Measurements from ENCODE around the gene DBF4B.
A peak's percentile ranks its signal among the peaks of the same experiment; 100 is the strongest.
"Not testable (repeated sequence)": the region's sequence is repeated elsewhere in the genome, so short reads cannot be mapped to it uniquely, and the experiment has no call there.

The DBF4B gene

DNA sequence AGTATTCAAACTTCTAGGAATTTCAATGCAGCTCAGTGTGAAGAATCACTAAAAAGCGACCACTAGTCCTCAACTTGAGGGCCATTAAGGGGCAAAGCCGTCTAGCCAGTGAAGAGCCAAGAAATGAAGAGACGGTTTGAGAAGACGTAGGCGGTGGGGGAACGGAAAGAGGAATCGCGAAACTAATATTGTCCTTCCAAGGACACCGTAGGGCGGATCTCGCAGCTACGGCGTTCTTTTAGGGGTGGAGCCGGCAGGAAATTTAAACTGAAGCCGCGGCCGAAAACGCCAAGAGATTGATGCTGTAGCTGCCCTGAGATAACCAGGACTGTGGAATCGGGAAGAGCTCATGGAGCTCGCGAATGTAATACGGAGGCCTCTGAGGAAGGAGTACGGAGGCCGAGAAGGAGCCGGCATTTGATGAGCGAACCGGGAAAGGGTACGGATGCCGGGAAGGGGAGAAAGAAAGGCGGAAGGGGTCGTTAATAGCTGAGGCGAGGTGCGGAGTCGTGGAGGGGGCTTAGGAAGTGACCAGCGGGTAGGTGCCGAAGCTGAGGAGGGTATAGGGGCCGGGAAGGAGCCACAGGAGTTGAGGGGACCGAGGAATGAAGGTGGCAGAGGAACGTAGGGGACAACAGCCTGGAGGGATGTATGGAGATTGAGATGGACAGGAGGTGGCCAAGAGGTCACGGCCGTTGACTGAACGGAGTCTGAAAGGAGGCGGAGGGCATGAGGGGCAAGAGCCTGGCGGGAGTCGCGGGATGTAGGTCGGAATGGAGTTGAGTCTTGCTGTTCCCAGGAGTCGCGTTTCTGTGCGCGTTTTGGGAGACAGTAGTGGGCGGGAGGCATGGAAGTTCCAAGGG lies at the start of gene DBF4B:
TSS of gene DBF4B (plus strand) at position 265 of the 863 bp plus-strand sequence. CDS start at position 421, 156 bp downstream.
- Histone ChIP-seq H3K9me3 (ENCODE audit: control insufficient read depth in 1 of 2, low read length in 2 of 2) (no peaks in the 10 kb centered on the region), H3K27me3 (ENCODE audit: control insufficient read depth in 1 of 2, insufficient read depth in 2 of 2, low read length in 2 of 2) (no peaks in the 10 kb centered on the region), H3K9ac (ENCODE audit: low read depth in 1 of 2, low read length in 2 of 2) (peak within 1 kb of the TSS; percentile 75 to 80), H3K27ac (ENCODE audit: low read depth, low read length) (peak within 1 kb of the TSS; percentile 35), H3K36me3 (ENCODE audit: control insufficient read depth in 1 of 2, insufficient read depth in 2 of 2, low read length in 2 of 2) (no peaks in the 10 kb centered on the region), H3K4me1 (ENCODE audit: control insufficient read depth in 1 of 2, insufficient read depth in 2 of 2, low read length in 2 of 2) (peaks cover 7 to 17% of the 10 kb centered on the region in 2 donors), H3K4me3 (ENCODE audit: low read depth in 1 of 2, low read length in 2 of 2) (peak within 1 kb of the TSS; percentile 97 to 99)

DNA sequence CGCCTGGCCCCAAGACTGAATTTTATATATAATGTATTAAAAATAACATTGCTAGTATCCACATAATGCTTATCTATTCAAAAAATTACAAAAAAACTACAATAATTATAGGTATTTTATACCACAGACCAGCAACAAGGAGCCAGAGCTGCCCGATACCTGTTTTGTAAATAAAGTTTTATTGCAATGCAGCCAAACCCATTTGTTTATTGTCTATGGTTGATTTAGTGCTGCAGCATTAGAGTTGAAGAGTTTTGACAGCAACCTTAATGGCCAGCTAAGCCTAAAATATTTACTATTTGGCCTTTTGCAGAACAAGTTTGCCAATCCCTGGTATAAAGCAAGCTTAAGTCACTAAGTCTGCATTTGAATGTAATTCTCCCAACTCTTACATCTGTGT lies 46.6 kb upstream of the DBF4B start:
- H3K27me3 ChIP-seq (ENCODE audit: control insufficient read depth in 1 of 2, insufficient read depth in 2 of 2, low read length in 2 of 2) = peaks cover 3 to 4% of the 10 kb centered on the region in 2 donors
- peaks cover 0 to 2% of the 10 kb centered on the region in 2 donors for H3K4me1 ChIP-seq (ENCODE audit: control insufficient read depth in 1 of 2, insufficient read depth in 2 of 2, low read length in 2 of 2)
- no peak overlapping the region for H3K27ac ChIP-seq (ENCODE audit: low read depth, low read length)
- H3K4me3 ChIP-seq (ENCODE audit: low read depth in 1 of 2, low read length in 2 of 2) = no peak overlapping the region
- no peaks in the 10 kb centered on the region for H3K9me3 ChIP-seq (ENCODE audit: control insufficient read depth in 1 of 2, low read length in 2 of 2)
- H3K9ac ChIP-seq (ENCODE audit: low read depth in 1 of 2, low read length in 2 of 2) = no peak overlapping the region
- no peaks in the 10 kb centered on the region for H3K36me3 ChIP-seq (ENCODE audit: control insufficient read depth in 1 of 2, insufficient read depth in 2 of 2, low read length in 2 of 2)

DNA sequence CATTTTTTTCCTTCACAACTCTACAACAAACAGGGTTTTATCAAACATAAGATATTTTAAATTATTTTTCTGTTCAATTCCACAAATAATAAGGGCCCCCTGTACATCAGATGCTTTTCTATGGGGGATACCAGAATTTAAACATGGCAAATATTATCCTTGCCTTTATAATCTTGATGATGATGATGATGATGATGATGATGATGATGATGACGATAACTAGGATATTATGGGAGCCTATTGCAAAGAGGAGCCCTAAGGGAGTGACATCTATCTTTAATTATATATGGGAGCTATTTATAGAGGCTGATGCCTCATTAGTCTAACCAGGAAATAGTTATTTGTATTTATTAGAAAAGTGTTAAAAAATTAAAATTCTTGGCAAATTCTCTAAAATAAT lies 45.4 kb upstream of the DBF4B start:
- Histone ChIP-seq H3K9me3 (ENCODE audit: control insufficient read depth in 1 of 2, low read length in 2 of 2) (no peaks in the 10 kb centered on the region), H3K27ac (ENCODE audit: low read depth, low read length) (no peak overlapping the region), H3K4me1 (ENCODE audit: control insufficient read depth in 1 of 2, insufficient read depth in 2 of 2, low read length in 2 of 2) (no peaks in the 10 kb centered on the region), H3K27me3 (ENCODE audit: control insufficient read depth in 1 of 2, insufficient read depth in 2 of 2, low read length in 2 of 2) (no peaks in the 10 kb centered on the region), H3K36me3 (ENCODE audit: control insufficient read depth in 1 of 2, insufficient read depth in 2 of 2, low read length in 2 of 2) (no peaks in the 10 kb centered on the region), H3K4me3 (ENCODE audit: low read depth in 1 of 2, low read length in 2 of 2) (no peak overlapping the region), H3K9ac (ENCODE audit: low read depth in 1 of 2, low read length in 2 of 2) (no peak overlapping the region)

DNA sequence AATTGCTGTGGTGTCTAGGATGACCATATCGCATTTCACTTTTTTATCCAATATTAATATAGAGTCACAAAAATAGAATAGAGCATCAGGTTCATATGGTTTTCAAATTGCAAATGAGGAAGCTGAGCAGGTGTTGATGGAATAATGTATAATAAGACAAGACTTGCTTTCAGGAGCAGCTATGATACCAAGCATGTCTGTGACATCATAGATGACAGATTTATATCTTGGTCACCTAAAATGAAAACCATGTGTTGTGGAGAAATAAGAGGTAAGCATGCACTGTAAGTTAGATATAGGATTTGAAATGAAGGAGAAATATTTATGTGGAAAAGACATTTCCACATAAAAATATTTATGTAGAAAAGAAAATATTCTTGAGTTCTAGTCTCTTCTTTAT lies 43.6 kb upstream of the DBF4B start:
- Histone ChIP-seq H3K36me3 (ENCODE audit: control insufficient read depth in 1 of 2, insufficient read depth in 2 of 2, low read length in 2 of 2) (no peaks in the 10 kb centered on the region), H3K9ac (ENCODE audit: low read depth in 1 of 2, low read length in 2 of 2) (no peak overlapping the region), H3K4me1 (ENCODE audit: control insufficient read depth in 1 of 2, insufficient read depth in 2 of 2, low read length in 2 of 2) (no peaks in the 10 kb centered on the region), H3K9me3 (ENCODE audit: control insufficient read depth in 1 of 2, low read length in 2 of 2) (no peaks in the 10 kb centered on the region), H3K4me3 (ENCODE audit: low read depth in 1 of 2, low read length in 2 of 2) (no peak overlapping the region), H3K27me3 (ENCODE audit: control insufficient read depth in 1 of 2, insufficient read depth in 2 of 2, low read length in 2 of 2) (no peaks in the 10 kb centered on the region), H3K27ac (ENCODE audit: low read depth, low read length) (no peak overlapping the region)

GRCh38 chr17:44666006-44666405 lies 42.5 kb upstream of the DBF4B start:
- H3K9me3 ChIP-seq (ENCODE audit: control insufficient read depth in 1 of 2, low read length in 2 of 2) = no peaks in the 10 kb centered on the region
- H3K27ac ChIP-seq (ENCODE audit: low read depth, low read length) = no peak overlapping the region
- H3K4me3 ChIP-seq (ENCODE audit: low read depth in 1 of 2, low read length in 2 of 2) = no peak overlapping the region
- H3K9ac ChIP-seq (ENCODE audit: low read depth in 1 of 2, low read length in 2 of 2) = no peak overlapping the region
- no peaks in the 10 kb centered on the region for H3K36me3 ChIP-seq (ENCODE audit: control insufficient read depth in 1 of 2, insufficient read depth in 2 of 2, low read length in 2 of 2)
- no peaks in the 10 kb centered on the region for H3K4me1 ChIP-seq (ENCODE audit: control insufficient read depth in 1 of 2, insufficient read depth in 2 of 2, low read length in 2 of 2)
- no peaks in the 10 kb centered on the region for H3K27me3 ChIP-seq (ENCODE audit: control insufficient read depth in 1 of 2, insufficient read depth in 2 of 2, low read length in 2 of 2)

DNA sequence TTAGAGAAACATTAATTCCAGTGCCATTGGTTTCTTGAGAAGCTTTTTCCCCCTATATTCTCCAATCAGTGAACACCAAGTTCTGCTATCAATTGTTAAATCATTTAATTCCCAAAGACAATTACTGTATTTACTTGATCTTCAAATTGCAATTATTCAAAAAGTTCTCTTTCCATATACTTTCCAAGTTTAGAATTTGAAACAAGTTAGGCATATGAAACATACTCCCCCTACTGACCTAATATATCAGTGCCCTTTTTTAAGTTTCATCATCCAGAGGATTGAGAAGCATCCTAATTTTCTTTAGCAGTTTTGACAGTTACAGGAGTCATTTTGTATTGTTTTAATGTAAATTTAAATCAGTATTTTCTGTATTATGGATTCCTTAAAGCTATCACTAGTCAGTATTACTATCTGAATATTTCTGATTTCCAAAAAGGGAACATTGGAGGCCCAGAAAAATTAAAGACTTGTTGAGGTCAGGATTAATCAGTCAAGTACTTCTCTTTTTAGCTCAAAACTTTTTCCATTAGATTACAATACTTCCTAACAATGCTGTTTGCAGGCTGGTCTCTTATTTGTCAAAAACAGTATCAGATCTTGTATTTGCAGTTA lies 35.9 kb upstream of the DBF4B start:
- Histone ChIP-seq H3K27me3 (ENCODE audit: control insufficient read depth in 1 of 2, insufficient read depth in 2 of 2, low read length in 2 of 2) (no peaks in the 10 kb centered on the region), H3K9me3 (ENCODE audit: control insufficient read depth in 1 of 2, low read length in 2 of 2) (no peaks in the 10 kb centered on the region), H3K27ac (ENCODE audit: low read depth, low read length) (no peak overlapping the region), H3K9ac (ENCODE audit: low read depth in 1 of 2, low read length in 2 of 2) (no peak overlapping the region), H3K4me1 (ENCODE audit: control insufficient read depth in 1 of 2, insufficient read depth in 2 of 2, low read length in 2 of 2) (no peaks in the 10 kb centered on the region), H3K36me3 (ENCODE audit: control insufficient read depth in 1 of 2, insufficient read depth in 2 of 2, low read length in 2 of 2) (no peaks in the 10 kb centered on the region), H3K4me3 (ENCODE audit: low read depth in 1 of 2, low read length in 2 of 2) (no peak overlapping the region)

DNA sequence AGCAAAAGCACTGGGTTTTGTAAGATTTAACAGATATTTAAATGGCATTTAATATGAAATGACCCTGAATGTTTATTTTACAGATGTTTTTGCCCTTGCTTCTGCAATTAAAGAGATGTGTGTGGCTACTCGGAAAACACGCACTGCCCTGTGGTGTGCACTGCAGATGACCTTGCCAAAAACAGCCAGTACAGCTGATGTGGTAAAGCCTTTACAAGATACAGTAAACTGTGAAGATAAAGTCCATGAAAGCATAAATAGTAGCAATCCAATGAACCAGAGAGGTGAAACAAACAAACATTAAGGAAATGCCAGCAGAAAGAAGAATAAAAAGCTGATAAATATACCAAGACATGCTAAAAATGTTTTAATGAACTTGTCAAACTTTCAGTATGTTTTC lies 34.6 kb upstream of the DBF4B start:
- Histone ChIP-seq H3K9me3 (ENCODE audit: control insufficient read depth in 1 of 2, low read length in 2 of 2) (no peaks in the 10 kb centered on the region), H3K9ac (ENCODE audit: low read depth in 1 of 2, low read length in 2 of 2) (no peak overlapping the region), H3K27ac (ENCODE audit: low read depth, low read length) (no peak overlapping the region), H3K4me3 (ENCODE audit: low read depth in 1 of 2, low read length in 2 of 2) (no peak overlapping the region), H3K27me3 (ENCODE audit: control insufficient read depth in 1 of 2, insufficient read depth in 2 of 2, low read length in 2 of 2) (no peaks in the 10 kb centered on the region), H3K36me3 (ENCODE audit: control insufficient read depth in 1 of 2, insufficient read depth in 2 of 2, low read length in 2 of 2) (peaks cover 6 to 9% of the 10 kb centered on the region in 2 donors), H3K4me1 (ENCODE audit: control insufficient read depth in 1 of 2, insufficient read depth in 2 of 2, low read length in 2 of 2) (no peaks in the 10 kb centered on the region)

DNA sequence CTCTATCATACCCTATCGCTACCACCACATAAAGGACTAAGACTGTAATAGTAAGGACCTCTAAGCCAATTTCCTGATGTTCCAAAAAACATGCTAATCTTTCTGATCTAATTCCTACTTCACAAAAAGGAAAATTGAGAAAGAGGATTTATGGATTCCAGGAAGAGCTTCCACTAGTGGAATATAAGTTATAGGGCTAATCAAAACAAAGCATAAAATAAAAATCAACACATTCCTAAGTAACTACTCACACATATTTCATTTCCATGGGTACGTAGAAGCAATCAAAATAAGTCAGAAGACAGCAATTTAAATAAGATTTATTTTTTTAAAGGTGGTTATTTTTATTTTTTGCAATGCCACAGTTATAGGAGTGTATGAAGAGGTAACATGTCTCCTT lies 31.3 kb upstream of the DBF4B start:
- Histone ChIP-seq H3K4me1 (ENCODE audit: control insufficient read depth in 1 of 2, insufficient read depth in 2 of 2, low read length in 2 of 2) (no peaks in the 10 kb centered on the region), H3K27me3 (ENCODE audit: control insufficient read depth in 1 of 2, insufficient read depth in 2 of 2, low read length in 2 of 2) (no peaks in the 10 kb centered on the region), H3K27ac (ENCODE audit: low read depth, low read length) (no peak overlapping the region), H3K4me3 (ENCODE audit: low read depth in 1 of 2, low read length in 2 of 2) (no peak overlapping the region), H3K9ac (ENCODE audit: low read depth in 1 of 2, low read length in 2 of 2) (no peak overlapping the region), H3K9me3 (ENCODE audit: control insufficient read depth in 1 of 2, low read length in 2 of 2) (no peaks in the 10 kb centered on the region), H3K36me3 (ENCODE audit: control insufficient read depth in 1 of 2, insufficient read depth in 2 of 2, low read length in 2 of 2) (peaks cover 11 to 29% of the 10 kb centered on the region in 2 donors)

GRCh38 chr17:44683303-44683702 lies 25.2 kb upstream of the DBF4B start:
- H3K36me3 ChIP-seq (ENCODE audit: control insufficient read depth in 1 of 2, insufficient read depth in 2 of 2, low read length in 2 of 2) = peaks cover 11 to 44% of the 10 kb centered on the region in 2 donors
- H3K9me3 ChIP-seq (ENCODE audit: control insufficient read depth in 1 of 2, low read length in 2 of 2); H3K27ac ChIP-seq (ENCODE audit: low read depth, low read length); H3K27me3 ChIP-seq (ENCODE audit: control insufficient read depth in 1 of 2, insufficient read depth in 2 of 2, low read length in 2 of 2); H3K4me3 ChIP-seq (ENCODE audit: low read depth in 1 of 2, low read length in 2 of 2); H3K4me1 ChIP-seq (ENCODE audit: control insufficient read depth in 1 of 2, insufficient read depth in 2 of 2, low read length in 2 of 2); H3K9ac ChIP-seq (ENCODE audit: low read depth in 1 of 2, low read length in 2 of 2): not testable (repeated sequence)

DNA sequence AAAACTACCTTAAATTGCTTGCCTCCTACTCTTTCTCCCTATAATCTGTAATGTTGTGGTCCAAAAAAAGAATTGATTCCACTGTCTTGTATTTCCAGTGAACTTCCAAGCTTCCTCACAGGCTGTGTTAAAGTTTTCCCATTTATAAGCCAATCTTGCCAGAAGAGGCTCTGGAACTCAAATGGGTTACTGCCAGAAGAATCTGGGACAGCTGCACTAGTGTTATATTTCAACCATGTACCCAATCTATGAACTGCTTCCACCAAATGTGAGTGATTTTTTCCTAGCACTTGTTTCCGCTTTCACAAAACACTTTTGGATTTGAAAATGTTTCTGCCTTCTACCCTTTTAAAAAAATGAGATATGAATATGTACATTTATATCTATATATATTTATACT lies 20.7 kb upstream of the DBF4B start:
- Histone ChIP-seq H3K4me1 (ENCODE audit: control insufficient read depth in 1 of 2, insufficient read depth in 2 of 2, low read length in 2 of 2) (peaks cover 7 to 14% of the 10 kb centered on the region in 2 donors), H3K9ac (ENCODE audit: low read depth in 1 of 2, low read length in 2 of 2) (no peak overlapping the region), H3K9me3 (ENCODE audit: control insufficient read depth in 1 of 2, low read length in 2 of 2) (no peaks in the 10 kb centered on the region), H3K27ac (ENCODE audit: low read depth, low read length) (no peak overlapping the region), H3K36me3 (ENCODE audit: control insufficient read depth in 1 of 2, insufficient read depth in 2 of 2, low read length in 2 of 2) (peaks cover 0 to 15% of the 10 kb centered on the region in 2 donors), H3K4me3 (ENCODE audit: low read depth in 1 of 2, low read length in 2 of 2) (no peak overlapping the region), H3K27me3 (ENCODE audit: control insufficient read depth in 1 of 2, insufficient read depth in 2 of 2, low read length in 2 of 2) (no peaks in the 10 kb centered on the region)

Data from duodenal mucosa (tissue), 2 donors.